ENCODE results near the gene CERK. TPM values are rescaled to one million over a fixed set of nuclear protein-coding genes. Genes with fewer than 3 reads are reported as not detected.

The CERK gene
- polyA plus RNA-seq, 1 donor from 2014 or later, result 57.4 TPM

- Histone ChIP-seq H3K36me3 (ENCODE audit: insufficient read depth, low read length) (no peaks in the 10 kb centered on the region), H3K79me2 (replicated peaks; ENCODE audit: insufficient read depth, low read length) (no peaks in the 10 kb centered on the region), H3K27ac (ENCODE audit: low read length) (no peak overlapping the region), H3K9ac (ENCODE audit: low read length) (no peak overlapping the region), H3K4me2 (ENCODE audit: low read length) (no peak overlapping the region), H3K9me2 (ENCODE audit: insufficient read depth, low read length) (no peaks in the 10 kb centered on the region), H3K27me3 (ENCODE audit: insufficient read depth, low read depth, low read length) (no peaks in the 10 kb centered on the region), H2AFZ (ENCODE audit: low read depth, low read length) (no peak overlapping the region), H4K20me1 (ENCODE audit: insufficient read depth) (no peaks in the 10 kb centered on the region), H3K9me3 (ENCODE audit: low read length) (no peaks in the 10 kb centered on the region), H3F3A (ENCODE audit: insufficient read depth, low read length, poor library complexity, severe bottlenecking) (no peaks in the 10 kb centered on the region), H3K4me3 (ENCODE audit: low read length) (no peak overlapping the region)
- TF ChIP-seq RAD21 (conservative IDR thresholded peaks at IDR 0.05), result no peak
- TF ChIP-seq CTCF (IDR thresholded peaks at IDR 0.05; ENCODE audit: poor library complexity, severe bottlenecking), result no peak
- TF ChIP-seq SMC3 (conservative IDR thresholded peaks at IDR 0.05; ENCODE audit: poor library complexity), result no peak
- no peak for TF ChIP-seq POLR2AphosphoS5 (IDR thresholded peaks at IDR 0.05)
- no peak for TF ChIP-seq REST (IDR thresholded peaks at IDR 0.05; ENCODE audit: borderline replicate concordance)
- no peak for TF ChIP-seq TAF1 (IDR thresholded peaks at IDR 0.05; ENCODE audit: low read depth)
- no peak for TF ChIP-seq MXI1 (conservative IDR thresholded peaks at IDR 0.05; ENCODE audit: poor library complexity, severe bottlenecking)
Measured at GRCh38 chr22:46653596-46653995, 84.5 kb downstream of the CERK start.

GRCh38 chr22:46652847-46653331 lies 85.2 kb downstream of the CERK start:
- Histone ChIP-seq H3K27ac (ENCODE audit: low read length) (no peak overlapping the region), H4K20me1 (ENCODE audit: insufficient read depth) (no peaks in the 10 kb centered on the region), H3K27me3 (ENCODE audit: insufficient read depth, low read depth, low read length) (no peaks in the 10 kb centered on the region), H3K79me2 (replicated peaks; ENCODE audit: insufficient read depth, low read length) (no peaks in the 10 kb centered on the region), H3K9ac (ENCODE audit: low read length) (no peak overlapping the region), H3K4me3 (ENCODE audit: low read length) (no peak overlapping the region), H3K36me3 (ENCODE audit: insufficient read depth, low read length) (no peaks in the 10 kb centered on the region), H3K4me2 (ENCODE audit: low read length) (no peak overlapping the region), H3K9me3 (ENCODE audit: low read length) (no peaks in the 10 kb centered on the region), H3F3A (ENCODE audit: insufficient read depth, low read length, poor library complexity, severe bottlenecking) (no peaks in the 10 kb centered on the region), H2AFZ (ENCODE audit: low read depth, low read length) (no peak overlapping the region), H3K9me2 (ENCODE audit: insufficient read depth, low read length) (no peaks in the 10 kb centered on the region)
- no peak for TF ChIP-seq MXI1 (conservative IDR thresholded peaks at IDR 0.05; ENCODE audit: poor library complexity, severe bottlenecking)
- no peak for TF ChIP-seq EZH2 (IDR thresholded peaks at IDR 0.05; ENCODE audit: borderline replicate concordance, insufficient read depth, low read length, poor library complexity, severe bottlenecking)
- no peak for TF ChIP-seq RAD21 (conservative IDR thresholded peaks at IDR 0.05)
- no peak for TF ChIP-seq CTCF (IDR thresholded peaks at IDR 0.05; ENCODE audit: poor library complexity, severe bottlenecking)
- TF ChIP-seq POLR2AphosphoS5 (IDR thresholded peaks at IDR 0.05), result no peak
- no peak for TF ChIP-seq TAF1 (IDR thresholded peaks at IDR 0.05; ENCODE audit: low read depth)
- no peak for TF ChIP-seq REST (IDR thresholded peaks at IDR 0.05; ENCODE audit: borderline replicate concordance)
- TF ChIP-seq SMC3 (conservative IDR thresholded peaks at IDR 0.05; ENCODE audit: poor library complexity), result no peak
- TF ChIP-seq EP300 (conservative IDR thresholded peaks at IDR 0.05; ENCODE audit: poor library complexity, severe bottlenecking), result no peak
